IMR-90 (cell line): ENCODE results near the gene FBXL13. TPM values are rescaled to one million over a fixed set of nuclear protein-coding genes. Genes with fewer than 3 reads are reported as not detected.

Experiments used
- ATAC-seq: fragments of 200-7000 bp; cut with Tn5 transposase; 2 replicates; pipeline ENCODE4 v1.9.1; 2020; ENCODE audit warnings: low read depth, mild to moderate bottlenecking, moderate library complexity
- BruUV-seq: library from RNA; stranded (reverse); fragments of 400-500 nt; replicated peaks from 2 replicates; lab custom pipeline; 2021; lab: Mats Ljungman, UMichigan
- CTCF ChIA-PET: fragments of 300-600 bp; formaldehyde crosslinking; extraction: SDS; loops from one replicate; lab custom pipeline; 2021; ENCODE audit warnings: antibody characterized with exemption; lab: Yijun Ruan, JAX
- POLR2A ChIA-PET: fragments of 300-600 bp; sonication (Branson Sonifier 250); formaldehyde crosslinking; loops from one replicate; lab custom pipeline; 2022; ENCODE audit warnings: antibody characterized with exemption; ENCODE audit not compliant: unreplicated experiment; lab: Charles Lee
- DNase-seq: peaks from one replicate; pipeline ENCODE4 v3.0.0; 2013
- H2AFZ ChIP-seq: replicated peaks from 2 replicates; pipeline ENCODE3; 2013; ENCODE audit warnings: low read length, mild to moderate bottlenecking; ENCODE audit not compliant: poor library complexity
- H2AK5ac ChIP-seq: 2 replicates; pipeline ENCODE4 v1.6.1; 2013; ENCODE audit warnings: low read depth, low read length, inconsistent platforms
- H2AK9ac ChIP-seq: replicated peaks from 2 replicates; pipeline ENCODE3; 2013; ENCODE audit warnings: mild to moderate bottlenecking, low read depth, low read length, moderate library complexity; ENCODE audit not compliant: poor library complexity
- H2BK120ac ChIP-seq: 2 replicates; pipeline ENCODE4 v1.6.1; 2013; ENCODE audit warnings: low read depth, low read length, inconsistent platforms
- H2BK15ac ChIP-seq: 3 replicates; pipeline ENCODE4 v1.6.1; 2013; ENCODE audit warnings: low read depth, low read length, inconsistent platforms
- H2BK20ac ChIP-seq: 2 replicates; pipeline ENCODE4 v1.6.1; 2013; ENCODE audit warnings: low read depth, mild to moderate bottlenecking, inconsistent platforms, low read length, moderate library complexity
- H2BK5ac ChIP-seq: 2 replicates; pipeline ENCODE4 v1.6.1; 2013; ENCODE audit warnings: mild to moderate bottlenecking, low read depth, low read length, inconsistent platforms; ENCODE audit not compliant: poor library complexity, severe bottlenecking
- H3K14ac ChIP-seq: replicated peaks from 2 replicates; pipeline ENCODE4 v1.6.1; 2013; ENCODE audit warnings: low read depth, low read length, inconsistent platforms
- H3K18ac ChIP-seq: 2 replicates; pipeline ENCODE4 v1.6.1; 2013; ENCODE audit warnings: low read depth, low read length, control low read depth
- H3K23ac ChIP-seq: 2 replicates; pipeline ENCODE4 v1.6.1; 2013; ENCODE audit warnings: low read depth, low read length, inconsistent platforms
- H3K27ac ChIP-seq: 2 replicates; pipeline ENCODE4 v1.5.1; 2013; ENCODE audit warnings: mild to moderate bottlenecking, control low read depth, low read length; ENCODE audit not compliant: insufficient read depth
- H3K27me3 ChIP-seq: 2 replicates; pipeline ENCODE4 v1.6.1; 2013; ENCODE audit warnings: low read length; ENCODE audit not compliant: control insufficient read depth, insufficient read depth
- H3K36me3 ChIP-seq: 2 replicates; pipeline ENCODE4 v1.6.1; 2013; ENCODE audit warnings: low read length, mixed read lengths; ENCODE audit not compliant: control insufficient read depth, insufficient read depth
- H3K4ac ChIP-seq: 2 replicates; pipeline ENCODE4 v1.6.1; 2013; ENCODE audit warnings: low read depth, low read length, inconsistent platforms
- H3K4me1 ChIP-seq: 2 replicates; pipeline ENCODE4 v1.6.1; 2013; ENCODE audit warnings: low read length, mixed read lengths; ENCODE audit not compliant: control insufficient read depth, insufficient read depth
- H3K4me2 ChIP-seq: 2 replicates; pipeline ENCODE4 v1.6.1; 2013; ENCODE audit warnings: low read depth, mild to moderate bottlenecking, control low read depth, low read length, moderate library complexity
- H3K4me3 ChIP-seq: 2 replicates; pipeline ENCODE4 v1.5.1; 2013; ENCODE audit warnings: low read depth, mild to moderate bottlenecking, control low read depth, low read length, moderate library complexity; ENCODE audit not compliant: insufficient read depth
- H3K56ac ChIP-seq: 2 replicates; pipeline ENCODE4 v1.6.1; 2013; ENCODE audit warnings: low read length, inconsistent platforms; ENCODE audit not compliant: insufficient read depth; ENCODE audit errors: extremely low read depth
- H3K79me1 ChIP-seq, 2 experiments: 2 replicates each; pipeline ENCODE4 v1.6.1; 2013; ENCODE audit warnings: low read length in 2 of 2, inconsistent platforms in 1 of 2, low read depth in 1 of 2
- H3K9ac ChIP-seq: 2 replicates; pipeline ENCODE4 v1.6.1; 2013; ENCODE audit warnings: low read depth, low read length, control low read depth
- H3K9me1 ChIP-seq: 2 replicates; pipeline ENCODE4 v1.6.1; 2013; ENCODE audit warnings: low read length, inconsistent platforms; ENCODE audit not compliant: insufficient read depth
- H3K9me3 ChIP-seq: 2 replicates; pipeline ENCODE4 v1.6.1; 2013; ENCODE audit warnings: low read length; ENCODE audit not compliant: control insufficient read depth, insufficient read depth
- H4K20me1 ChIP-seq: 2 replicates; pipeline ENCODE4 v1.6.1; 2013; ENCODE audit warnings: low read length, inconsistent platforms; ENCODE audit not compliant: insufficient read depth
- H4K5ac ChIP-seq: 2 replicates; pipeline ENCODE4 v1.6.1; 2013; ENCODE audit warnings: mild to moderate bottlenecking, low read depth, low read length, control low read depth
- H4K8ac ChIP-seq, 2 experiments: 2 replicates each; pipeline ENCODE4 v1.6.1; 2013; ENCODE audit warnings: low read depth in 2 of 2, low read length in 2 of 2, control low read depth in 1 of 2, inconsistent platforms in 1 of 2
- H4K91ac ChIP-seq: 2 replicates; pipeline ENCODE4 v1.6.1; 2013; ENCODE audit warnings: low read depth, low read length, inconsistent platforms; ENCODE audit not compliant: insufficient read depth
- BHLHE40 ChIP-seq: fragments of 150-350 bp; IDR thresholded peaks from 2 replicates; pipeline ENCODE4 v1.6.1; 2016; ENCODE audit warnings: mild to moderate bottlenecking, low read depth, low read length
- CEBPB ChIP-seq: IDR thresholded peaks from 2 replicates; pipeline ENCODE4 v1.6.1; 2012; ENCODE audit warnings: low read depth, low read length, improper control_type of control experiment
- CHD1 ChIP-seq: IDR thresholded peaks from 2 replicates; pipeline ENCODE4 v1.6.1; 2012; ENCODE audit warnings: low read depth, low read length, improper control_type of control experiment
- FOS ChIP-seq: fragments of 150-350 bp; IDR thresholded peaks from 2 replicates; pipeline ENCODE4 v1.6.1; 2016; ENCODE audit warnings: low read depth, low read length
- MAFK ChIP-seq: IDR thresholded peaks from 2 replicates; pipeline ENCODE4 v1.6.1; 2012; ENCODE audit warnings: low read depth, low read length, improper control_type of control experiment
- MAZ ChIP-seq: IDR thresholded peaks from 2 replicates; pipeline ENCODE4 v1.6.1; 2012; ENCODE audit warnings: low read depth, mild to moderate bottlenecking, low read length, improper control_type of control experiment, moderate library complexity, borderline replicate concordance
- MXI1 ChIP-seq: IDR thresholded peaks from 2 replicates; pipeline ENCODE4 v1.6.1; 2012; ENCODE audit warnings: low read depth, mild to moderate bottlenecking, low read length, moderate library complexity, borderline replicate concordance
- NFE2L2 ChIP-seq: fragments of 150-350 bp; IDR thresholded peaks from 2 replicates; pipeline ENCODE4 v1.6.1; 2016; ENCODE audit warnings: low read depth, mild to moderate bottlenecking, low read length
- RCOR1 ChIP-seq: IDR thresholded peaks from 2 replicates; pipeline ENCODE4 v1.6.1; 2012; ENCODE audit warnings: mild to moderate bottlenecking, low read length, improper control_type of control experiment; ENCODE audit not compliant: insufficient replicate concordance
- WGBS, 2 experiments: methylation state at CpG; one replicate each; pipeline versions ENCODE4 v1.1.5 to v1.1.7; 2013; ENCODE audit warnings: missing lambda C conversion rate in 2 of 2; ENCODE audit not compliant: insufficient read length in 1 of 2; ENCODE audit errors: extremely low coverage in 2 of 2; 5-methylcytosine and 5-hydroxymethylcytosine counted together
- dilution Hi-C: fragments of 300-500 bp; cut with HindIII; formaldehyde crosslinking; loops from one replicate; pipeline ENCODE4 v1.14.3; 2018; ENCODE audit warnings: low sequenced_read_pairs; ENCODE audit not compliant: unreplicated experiment
- in situ Hi-C: fragments of 300-500 bp; cut with MboI; formaldehyde crosslinking; loops from 3 replicates; pipeline ENCODE4 v1.14.3; 2019; ENCODE audit warnings: low sequenced_read_pairs, inconsistent platforms, mixed read lengths
- intact Hi-C: fragments of 100-400 bp; cut with micrococcal nuclease; formaldehyde crosslinking; loops from 2 replicates; pipeline ENCODE4 v1.10.0; 2022
- polyA plus RNA-seq, 3 experiments: library from polyadenylated mRNA; depleted of rRNA; stranded (reverse); fragments of >200 nt; gene quantifications; 2 replicates each; pipeline ENCODE4 v1.2.3, GENCODE V29; 2012; ENCODE audit warnings: low replicate concordance in 1 of 3
- total RNA-seq: library from RNA; depleted of rRNA; stranded (reverse); fragments of >200 nt; gene quantifications from 2 replicates; pipeline ENCODE4 v1.2.3, GENCODE V29; 2012
- TF ChIP-seq, protein P1 (sequence below): fragments of 150-350 bp; IDR thresholded peaks from 2 replicates; pipeline ENCODE4 v1.6.1; 2016; ENCODE audit warnings: low read depth, mild to moderate bottlenecking, low read length, moderate library complexity, borderline replicate concordance
- TF ChIP-seq, protein P2 (sequence below): conservative IDR thresholded peaks from 2 replicates; pipeline ENCODE4 v1.5.1; 2012; ENCODE audit warnings: mild to moderate bottlenecking, low read depth, low read length, improper control_type of control experiment

Gene FBXL13
- total and polyA plus RNA-seq, 2 of the 4 experiments (the other 2 are of a cell fraction) = 0.24 to 0.36 TPM

DNA sequence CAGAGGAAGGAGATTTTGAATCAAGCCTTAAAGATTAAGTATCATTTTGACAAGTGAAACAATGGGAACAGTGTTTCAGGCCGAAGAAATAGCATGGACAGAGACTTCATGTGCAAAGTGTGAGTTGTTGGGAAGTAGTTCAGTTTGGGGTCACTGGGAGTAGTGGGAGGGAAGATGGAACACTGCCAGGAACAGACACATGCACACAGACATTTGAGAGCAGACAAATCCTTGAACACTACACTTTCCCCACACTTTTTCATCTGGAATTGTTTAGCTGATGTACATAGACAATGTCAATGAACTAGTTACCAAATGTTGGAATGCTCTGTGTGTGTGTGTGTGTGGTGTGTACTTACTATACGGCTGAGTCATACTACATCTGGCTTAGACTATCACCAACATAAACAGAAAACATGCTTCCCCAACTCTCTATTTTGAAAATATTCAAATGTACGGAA, 214.2 kb downstream of the FBXL13 start:
- H2AK5ac ChIP-seq = peak overlapping the region; percentile 41; the same call in 1 of the 2 replicates
- 0% methylated on average over 1 of the region's 3 CpGs; no CpG with 5 or more reads in 1 of the 2 experiments for WGBS, 2 experiments
- H3K4me2 ChIP-seq = peak overlapping the region; percentile 58
- dilution Hi-C loops = no loop called here
- no peak overlapping the region for H3K9ac ChIP-seq
- peak overlapping the region; percentile 58; the same call in 1 of the 2 replicates for H3K14ac ChIP-seq
- no peak overlapping the region for H3K27ac ChIP-seq
- TF ChIP-seq, protein P1, sequence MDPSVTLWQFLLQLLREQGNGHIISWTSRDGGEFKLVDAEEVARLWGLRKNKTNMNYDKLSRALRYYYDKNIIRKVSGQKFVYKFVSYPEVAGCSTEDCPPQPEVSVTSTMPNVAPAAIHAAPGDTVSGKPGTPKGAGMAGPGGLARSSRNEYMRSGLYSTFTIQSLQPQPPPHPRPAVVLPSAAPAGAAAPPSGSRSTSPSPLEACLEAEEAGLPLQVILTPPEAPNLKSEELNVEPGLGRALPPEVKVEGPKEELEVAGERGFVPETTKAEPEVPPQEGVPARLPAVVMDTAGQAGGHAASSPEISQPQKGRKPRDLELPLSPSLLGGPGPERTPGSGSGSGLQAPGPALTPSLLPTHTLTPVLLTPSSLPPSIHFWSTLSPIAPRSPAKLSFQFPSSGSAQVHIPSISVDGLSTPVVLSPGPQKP = no peak
- TF ChIP-seq MAZ = peak; percentile 37; the same call in 1 of the 2 replicates
- TF ChIP-seq, protein P2, sequence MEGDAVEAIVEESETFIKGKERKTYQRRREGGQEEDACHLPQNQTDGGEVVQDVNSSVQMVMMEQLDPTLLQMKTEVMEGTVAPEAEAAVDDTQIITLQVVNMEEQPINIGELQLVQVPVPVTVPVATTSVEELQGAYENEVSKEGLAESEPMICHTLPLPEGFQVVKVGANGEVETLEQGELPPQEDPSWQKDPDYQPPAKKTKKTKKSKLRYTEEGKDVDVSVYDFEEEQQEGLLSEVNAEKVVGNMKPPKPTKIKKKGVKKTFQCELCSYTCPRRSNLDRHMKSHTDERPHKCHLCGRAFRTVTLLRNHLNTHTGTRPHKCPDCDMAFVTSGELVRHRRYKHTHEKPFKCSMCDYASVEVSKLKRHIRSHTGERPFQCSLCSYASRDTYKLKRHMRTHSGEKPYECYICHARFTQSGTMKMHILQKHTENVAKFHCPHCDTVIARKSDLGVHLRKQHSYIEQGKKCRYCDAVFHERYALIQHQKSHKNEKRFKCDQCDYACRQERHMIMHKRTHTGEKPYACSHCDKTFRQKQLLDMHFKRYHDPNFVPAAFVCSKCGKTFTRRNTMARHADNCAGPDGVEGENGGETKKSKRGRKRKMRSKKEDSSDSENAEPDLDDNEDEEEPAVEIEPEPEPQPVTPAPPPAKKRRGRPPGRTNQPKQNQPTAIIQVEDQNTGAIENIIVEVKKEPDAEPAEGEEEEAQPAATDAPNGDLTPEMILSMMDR = no peak
- peak; percentile 40 for TF ChIP-seq RCOR1
- 0 out of 2 replicates have a peak, but pooled peaks have one; percentile 10 for TF ChIP-seq MAFK
- peak; percentile 48; the same call in 1 of the 2 replicates for TF ChIP-seq CEBPB
- 0 out of 2 replicates have a peak, but pooled peaks have one; percentile 38 for TF ChIP-seq MXI1
- peak; percentile 37; the same call in 1 of the 2 replicates for TF ChIP-seq BHLHE40
- peak; percentile 93 for TF ChIP-seq FOS
- peak; percentile 82 for TF ChIP-seq NFE2L2
- no peak; the same call in 1 of the 2 replicates for TF ChIP-seq CHD1
- peak overlapping the region; percentile 25; the same call in 1 of the 2 replicates for H4K5ac ChIP-seq
- H3K9me1 ChIP-seq = peaks cover 15% of the 10 kb centered on the region
- no peaks in the 10 kb centered on the region for H3K27me3 ChIP-seq
- peak overlapping the region in 1 of 2 experiments; percentile 63; a peak in 2 of 4 replicates for H4K8ac ChIP-seq
- H2BK120ac ChIP-seq = peak overlapping the region; percentile 82
- H2BK5ac ChIP-seq = peak overlapping the region; percentile 68
- CTCF ChIA-PET = no interaction called here
- BruUV-seq = no TSS peak
- H4K91ac ChIP-seq = no peak overlapping the region
- H3K9me3 ChIP-seq = no peaks in the 10 kb centered on the region
- H2AFZ ChIP-seq = peak overlapping the region; percentile 68
- H3K4me1 ChIP-seq = peaks cover 15% of the 10 kb centered on the region
- DNase-seq (peak; percentile 98), ATAC-seq (peak; percentile 77)
- H3K36me3 ChIP-seq = no peaks in the 10 kb centered on the region
- H3K79me1 ChIP-seq = no peaks in the 10 kb centered on the region
- intact Hi-C loops = no loop called here
- peak overlapping the region; percentile 23 for H2BK20ac ChIP-seq
- no peaks in the 10 kb centered on the region for H4K20me1 ChIP-seq
- H2BK15ac ChIP-seq = no peak overlapping the region
- no peak overlapping the region for H3K56ac ChIP-seq
- H3K23ac ChIP-seq = peak overlapping the region; percentile 72; the same call in 1 of the 2 replicates
- no peak overlapping the region for H2AK9ac ChIP-seq
- in situ Hi-C loops = no loop called here
- H3K4me3 ChIP-seq = no peak overlapping the region
- H3K18ac ChIP-seq = peak overlapping the region; percentile 86; the same call in 1 of the 2 replicates
- POLR2A ChIA-PET = no interaction called here
- H3K4ac ChIP-seq = peak overlapping the region; percentile 32; the same call in 1 of the 2 replicates
